Endothelial cell of umbilical vein (primary cell): Measurements from ENCODE around the gene GTPBP3.

Source experiments
- CTCF ChIP-seq, 2 donors: IDR thresholded peaks; 1 replicate in 1 of 2; 2 replicates in 1 of 2; pipeline ENCODE4 v1.5.1; 2011; ENCODE audit warnings: low read length in 2 of 2, mild to moderate bottlenecking in 2 of 2, moderate library complexity in 2 of 2, control low read depth in 1 of 2, inconsistent platforms in 1 of 2, low read depth in 1 of 2; ENCODE audit not compliant: insufficient read depth in 1 of 2; ENCODE audit errors: extremely low read depth in 1 of 2
- EZH2 ChIP-seq: IDR thresholded peaks from 2 replicates; pipeline ENCODE4 v1.6.1; 2012; ENCODE audit warnings: borderline replicate concordance, low read depth, mild to moderate bottlenecking, moderate library complexity, low read length, inconsistent platforms; ENCODE audit not compliant: severe bottlenecking
- FOS ChIP-seq: IDR thresholded peaks from 2 replicates; pipeline ENCODE4 v1.6.1; 2011; ENCODE audit warnings: mild to moderate bottlenecking, low read length, moderate library complexity, borderline replicate concordance; ENCODE audit not compliant: insufficient read depth
- MAX ChIP-seq: IDR thresholded peaks from 2 replicates; pipeline ENCODE4 v1.6.1; 2011; ENCODE audit not compliant: insufficient read depth, insufficient read length
- MYC ChIP-seq: IDR thresholded peaks from one replicate; pipeline ENCODE4 v1.6.1; 2011; ENCODE audit warnings: mild to moderate bottlenecking, low read depth, low read length
- POLR2A ChIP-seq: IDR thresholded peaks from 2 replicates; pipeline ENCODE4 v1.6.1; 2012; ENCODE audit warnings: low read depth, mild to moderate bottlenecking, control low read depth, low read length

DNA sequence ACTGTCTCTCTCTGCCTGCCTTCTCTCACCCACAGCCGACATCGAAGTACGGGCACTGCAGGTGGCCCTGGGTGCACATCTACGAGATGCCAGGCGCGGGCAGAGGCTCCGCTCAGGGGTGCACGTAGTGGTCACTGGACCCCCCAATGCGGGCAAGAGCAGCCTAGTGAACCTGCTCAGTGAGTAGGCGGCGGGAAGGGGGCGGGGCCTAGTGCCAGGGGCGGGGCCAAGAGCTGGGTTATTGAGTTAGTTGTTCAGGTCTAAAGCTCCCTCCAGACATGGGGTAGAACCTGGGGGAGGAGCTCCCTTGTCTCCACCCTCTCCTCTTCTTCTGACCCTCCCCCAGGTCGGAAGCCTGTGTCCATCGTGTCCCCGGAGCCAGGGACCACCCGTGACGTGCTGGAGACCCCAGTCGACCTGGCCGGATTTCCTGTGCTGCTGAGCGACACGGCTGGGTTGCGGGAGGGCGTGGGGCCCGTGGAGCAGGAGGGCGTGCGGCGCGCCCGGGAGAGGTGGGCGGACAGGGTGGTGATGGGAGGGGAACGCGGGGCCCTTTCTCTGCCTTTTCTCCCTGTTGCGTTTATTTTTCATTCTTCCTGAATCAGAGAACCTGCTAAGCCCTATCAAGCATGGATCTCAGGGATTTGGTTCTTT lies 1.9 kb downstream of the GTPBP3 start:
- TF ChIP-seq CTCF (IDR thresholded peaks at IDR 0.05; ENCODE audit: extremely low read depth in 1 of 2, insufficient read depth in 1 of 2, low read depth in 1 of 2, low read length in 2 of 2), result no peak
- TF ChIP-seq MAX, result no peak
- no peak for TF ChIP-seq POLR2A
- TF ChIP-seq EZH2, result no peak
- TF ChIP-seq FOS, result no peak
- no peak for TF ChIP-seq MYC
